Stomach smooth muscle (tissue), 2 donors: Measurements from ENCODE around the gene PLA2G4C.

ENCODE experiments used
- H3K27ac ChIP-seq: one replicate; pipeline ENCODE4 v1.7.0; 2013; ENCODE audit warnings: mild to moderate bottlenecking, low read length, inconsistent platforms
- H3K27me3 ChIP-seq, 2 donors: one replicate each; pipeline ENCODE4 v1.7.0; 2013; ENCODE audit warnings: low read length in 2 of 2; ENCODE audit not compliant: insufficient read depth in 2 of 2, control insufficient read depth in 1 of 2
- H3K36me3 ChIP-seq, 2 donors: one replicate each; pipeline ENCODE4 v1.7.0; 2013; ENCODE audit warnings: low read length in 2 of 2; ENCODE audit not compliant: control insufficient read depth in 2 of 2, insufficient read depth in 2 of 2
- H3K4me1 ChIP-seq: one replicate; pipeline ENCODE4 v1.7.0; 2013; ENCODE audit warnings: low read length; ENCODE audit not compliant: control insufficient read depth, insufficient read depth
- H3K4me3 ChIP-seq, 2 donors: one replicate each; pipeline ENCODE4 v1.7.0; 2013; ENCODE audit warnings: low read length in 2 of 2
- H3K9ac ChIP-seq, 2 donors: one replicate each; pipeline ENCODE4 v1.7.0; 2013; ENCODE audit warnings: low read length in 2 of 2, mild to moderate bottlenecking in 1 of 2
- H3K9me3 ChIP-seq, 2 donors: one replicate each; pipeline ENCODE4 v1.7.0; 2013; ENCODE audit warnings: low read length in 2 of 2; ENCODE audit not compliant: control insufficient read depth in 2 of 2
- donor health status: healthy.
- donor health status: Pancreatic carcinoma.

The PLA2G4C gene

DNA sequence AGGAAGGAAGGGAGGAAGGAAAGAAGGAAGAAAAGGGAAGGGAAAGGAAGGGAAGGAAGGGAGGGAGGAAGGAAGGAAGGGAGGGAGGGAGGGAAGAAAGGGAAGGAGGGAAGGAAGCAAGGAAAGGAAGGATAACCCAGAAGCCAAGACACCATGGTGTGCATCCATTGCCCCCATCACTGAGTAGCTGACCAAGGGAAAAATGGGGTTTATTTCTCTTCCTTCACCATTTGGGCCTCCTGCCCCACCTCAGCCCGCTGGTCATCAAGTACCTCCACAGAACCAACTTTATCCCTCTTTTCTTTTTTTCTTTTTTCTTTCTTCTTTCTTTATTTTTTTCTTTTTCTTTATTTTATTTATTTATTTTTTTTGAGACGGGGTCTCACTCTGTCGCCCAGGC, 87.1 kb downstream of the PLA2G4C start:
- no peak overlapping the region for H3K4me3 ChIP-seq
- no peaks in the 10 kb centered on the region for H3K4me1 ChIP-seq
- no peaks in the 10 kb centered on the region for H3K9me3 ChIP-seq
- no peaks in the 10 kb centered on the region for H3K36me3 ChIP-seq
- H3K27ac ChIP-seq, result no peak overlapping the region
- no peak overlapping the region for H3K9ac ChIP-seq
- H3K27me3 ChIP-seq, result peaks cover 7% of the 10 kb centered on the region in 2 donors

DNA sequence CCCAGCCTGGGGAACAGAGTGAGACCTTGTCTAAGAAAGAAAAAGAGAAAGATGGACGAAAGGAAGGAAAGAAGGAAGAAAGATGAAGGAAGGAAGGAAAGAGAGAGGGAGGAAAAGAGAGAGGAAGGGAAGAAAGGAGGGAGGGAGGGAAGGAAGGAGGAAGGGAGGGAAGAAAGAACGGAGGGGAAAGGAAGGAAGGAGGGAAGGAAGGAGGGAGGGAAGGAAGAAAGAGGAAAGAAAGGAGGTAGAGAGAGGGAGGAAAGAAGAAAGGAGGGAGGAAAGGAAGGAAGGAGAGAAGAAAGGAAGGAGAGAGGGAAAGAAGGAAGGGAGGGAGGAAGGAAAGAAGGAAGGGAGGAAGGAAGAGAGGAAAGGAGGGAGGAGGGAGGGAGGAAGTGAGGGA, 87.6 kb downstream of the PLA2G4C start:
- no peaks in the 10 kb centered on the region for H3K4me1 ChIP-seq
- no peaks in the 10 kb centered on the region for H3K36me3 ChIP-seq
- H3K27ac ChIP-seq, result no peak overlapping the region
- no peak overlapping the region for H3K9ac ChIP-seq
- H3K4me3 ChIP-seq, result no peak overlapping the region
- H3K9me3 ChIP-seq, result no peaks in the 10 kb centered on the region
- H3K27me3 ChIP-seq, result peaks cover 9 to 12% of the 10 kb centered on the region in 2 donors

DNA sequence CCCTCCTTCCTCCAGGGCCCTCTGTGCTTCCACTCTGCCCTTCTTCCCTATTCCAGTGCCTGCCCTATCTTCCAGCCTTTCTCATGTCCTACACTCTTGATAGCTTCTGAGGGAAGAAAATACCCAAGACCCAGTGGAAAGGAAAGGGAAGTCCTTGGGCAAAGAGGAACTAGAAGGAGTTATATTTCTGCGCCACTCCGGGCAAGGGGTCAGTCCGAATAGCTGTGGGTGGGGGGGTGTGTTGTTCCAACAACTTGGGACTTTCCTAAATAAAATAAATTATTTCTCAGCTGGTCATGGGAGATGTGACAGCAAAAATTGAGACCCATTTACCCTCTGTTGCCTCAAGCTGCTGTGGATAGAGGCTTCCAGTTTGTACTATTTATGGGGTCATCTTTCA, 89.9 kb downstream of the PLA2G4C start:
- Histone ChIP-seq H3K4me1 (no peaks in the 10 kb centered on the region), H3K4me3 (no peak overlapping the region), H3K9me3 (no peaks in the 10 kb centered on the region), H3K36me3 (no peaks in the 10 kb centered on the region), H3K27me3 (peaks cover 13 to 14% of the 10 kb centered on the region in 2 donors), H3K27ac (no peak overlapping the region), H3K9ac (no peak overlapping the region)

DNA sequence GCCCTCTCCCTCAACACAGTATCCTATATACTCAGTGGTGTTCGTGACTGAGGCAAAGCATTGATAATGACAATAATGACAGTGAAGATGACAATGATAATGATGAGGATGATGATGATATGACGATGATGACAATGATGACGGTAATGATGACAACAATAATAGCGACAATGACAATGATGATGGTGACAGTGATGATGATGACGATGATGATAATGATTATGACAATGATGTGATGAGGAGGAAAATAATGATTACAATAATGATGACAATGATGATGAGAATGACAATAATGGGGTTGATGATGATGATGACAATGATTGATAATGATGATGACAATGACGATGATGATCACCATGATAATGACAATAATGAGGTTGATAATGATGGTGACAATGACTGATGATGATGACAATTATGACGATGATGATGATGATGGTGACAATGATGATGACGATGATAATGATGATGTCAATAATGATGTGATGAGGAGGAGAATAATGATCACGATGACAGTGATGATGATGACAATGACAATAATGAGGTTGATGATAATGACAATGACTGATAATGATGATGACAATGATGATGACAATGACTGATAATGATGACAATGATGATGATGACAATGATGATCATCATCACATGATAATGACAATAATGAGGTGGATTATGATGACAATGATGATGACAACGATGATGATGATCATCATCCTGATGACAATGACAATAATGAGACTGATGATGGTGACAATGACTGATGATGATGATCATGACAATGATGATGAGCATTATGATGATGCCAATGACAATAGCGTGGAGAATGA, 99.5 kb downstream of the PLA2G4C start:
- Histone ChIP-seq H3K27ac (no peak overlapping the region), H3K27me3 (peaks cover 0 to 13% of the 10 kb centered on the region in 2 donors), H3K4me3 (no peak overlapping the region), H3K36me3 (no peaks in the 10 kb centered on the region), H3K4me1 (no peaks in the 10 kb centered on the region), H3K9me3 (peaks cover 7 to 8% of the 10 kb centered on the region in 2 donors), H3K9ac (no peak overlapping the region)

DNA sequence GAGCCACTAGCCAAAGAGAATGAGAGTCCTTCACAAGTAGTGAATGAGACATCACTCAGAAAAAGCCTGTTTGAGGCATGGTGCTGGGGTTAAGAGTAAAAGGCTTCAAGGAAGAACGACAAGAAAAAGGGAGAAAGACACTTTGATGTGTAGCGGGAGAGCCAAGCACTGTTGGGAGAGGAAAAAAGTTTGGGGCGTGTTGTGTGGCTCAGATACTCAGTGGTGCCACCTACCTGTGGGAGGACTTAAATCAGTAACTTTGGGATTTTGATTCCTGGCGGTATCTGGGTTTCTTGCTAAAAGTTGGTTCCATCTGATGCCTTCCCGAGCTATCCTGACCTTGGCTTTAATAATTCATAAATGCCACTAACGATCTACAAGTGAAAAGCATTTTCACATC, 103.9 kb downstream of the PLA2G4C start:
- Histone ChIP-seq H3K9ac (no peak overlapping the region), H3K4me3 (no peak overlapping the region), H3K4me1 (no peaks in the 10 kb centered on the region), H3K27ac (no peak overlapping the region), H3K27me3 (peaks cover 0 to 9% of the 10 kb centered on the region in 2 donors), H3K9me3 (peaks cover 5 to 8% of the 10 kb centered on the region in 2 donors), H3K36me3 (no peaks in the 10 kb centered on the region)

DNA sequence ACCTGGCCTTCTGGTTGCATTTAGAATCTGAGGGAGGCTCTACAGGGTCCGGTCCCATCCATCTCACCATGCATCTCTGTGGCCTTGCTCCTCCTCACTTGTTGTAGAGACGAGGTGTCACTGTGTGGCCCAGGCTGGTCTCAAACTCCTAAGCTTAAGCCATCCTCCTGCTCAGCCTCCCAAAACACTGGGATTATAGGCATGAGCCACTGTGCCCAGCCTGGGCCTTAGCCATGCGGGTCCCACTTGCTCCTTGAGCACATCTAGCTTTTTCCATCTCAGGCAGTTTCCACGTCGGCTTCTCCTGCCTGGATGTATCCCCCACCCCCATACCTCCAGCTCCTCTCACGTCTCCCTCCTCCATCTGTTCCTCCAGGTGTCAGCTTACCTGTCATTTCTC, 106.4 kb downstream of the PLA2G4C start:
- peaks cover 3 to 4% of the 10 kb centered on the region in 2 donors for H3K9me3 ChIP-seq
- no peak overlapping the region for H3K4me3 ChIP-seq
- H3K27me3 ChIP-seq, result peaks cover 2 to 9% of the 10 kb centered on the region in 2 donors
- H3K36me3 ChIP-seq, result no peaks in the 10 kb centered on the region
- H3K4me1 ChIP-seq, result no peaks in the 10 kb centered on the region
- no peak overlapping the region for H3K27ac ChIP-seq
- no peak overlapping the region for H3K9ac ChIP-seq

DNA sequence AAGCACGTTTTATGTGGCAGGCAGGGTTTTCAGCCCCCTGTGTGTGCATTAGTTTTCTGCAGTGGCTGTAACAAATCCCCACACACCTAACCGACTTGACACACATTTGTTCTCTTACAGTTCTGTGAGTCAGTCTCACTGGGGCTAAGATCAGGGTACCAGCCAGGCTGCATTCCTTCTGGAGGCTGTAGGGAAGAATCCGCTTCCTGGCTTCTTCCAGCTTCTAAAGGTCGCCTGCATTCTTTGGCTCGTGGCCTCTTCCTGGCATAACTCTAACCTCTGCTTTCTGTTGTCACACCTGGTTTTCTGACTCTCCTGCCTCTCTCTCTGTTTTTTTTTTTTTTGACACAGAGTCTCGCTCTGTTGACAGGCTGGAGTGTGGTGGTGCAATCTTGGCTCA, 109.8 kb downstream of the PLA2G4C start:
- H3K27ac ChIP-seq, result no peak overlapping the region
- H3K4me1 ChIP-seq, result no peaks in the 10 kb centered on the region
- H3K9me3 ChIP-seq, result peaks cover 0 to 4% of the 10 kb centered on the region in 2 donors
- no peaks in the 10 kb centered on the region for H3K36me3 ChIP-seq
- H3K27me3 ChIP-seq, result peaks cover 2 to 4% of the 10 kb centered on the region in 2 donors
- no peak overlapping the region for H3K9ac ChIP-seq
- H3K4me3 ChIP-seq, result no peak overlapping the region

DNA sequence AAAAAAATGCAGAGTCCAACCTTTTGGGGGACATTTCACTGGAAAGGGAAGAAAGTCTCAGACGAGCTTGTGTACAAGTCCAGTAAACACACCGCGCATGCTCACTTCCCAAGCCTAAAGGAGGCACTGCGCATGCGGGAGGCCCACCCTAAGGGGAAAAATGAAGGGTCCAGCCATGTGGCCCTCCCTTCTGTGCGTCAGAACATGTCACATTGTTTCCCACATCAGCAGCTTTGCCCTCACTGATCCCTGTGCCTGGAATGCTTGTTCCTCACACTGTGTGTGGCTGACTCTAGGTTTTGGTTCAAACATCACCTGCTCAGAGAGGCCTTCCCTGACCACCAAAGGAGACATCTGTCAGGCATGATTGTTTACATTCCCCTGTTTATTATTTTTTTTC, 111.8 kb downstream of the PLA2G4C start:
- H3K9me3 ChIP-seq, result peaks cover 0 to 4% of the 10 kb centered on the region in 2 donors
- peaks cover 2 to 9% of the 10 kb centered on the region in 2 donors for H3K27me3 ChIP-seq
- H3K4me3 ChIP-seq, result no peak overlapping the region
- no peaks in the 10 kb centered on the region for H3K4me1 ChIP-seq
- H3K27ac ChIP-seq, result no peak overlapping the region
- no peaks in the 10 kb centered on the region for H3K36me3 ChIP-seq
- H3K9ac ChIP-seq, result no peak overlapping the region
